GM19452 (cell line): Measurements from ENCODE around the gene CDK18.
"Not testable (repeated sequence)": the region's sequence is repeated elsewhere in the genome, so short reads cannot be mapped to it uniquely, and the experiment has no call there.

Experiments used
- ATAC-seq: cut with Tn5 transposase; IDR thresholded peaks from one replicate; pipeline ENCODE4 v1.9.1; 2021; ENCODE audit not compliant: unreplicated experiment

Gene CDK18

DNA sequence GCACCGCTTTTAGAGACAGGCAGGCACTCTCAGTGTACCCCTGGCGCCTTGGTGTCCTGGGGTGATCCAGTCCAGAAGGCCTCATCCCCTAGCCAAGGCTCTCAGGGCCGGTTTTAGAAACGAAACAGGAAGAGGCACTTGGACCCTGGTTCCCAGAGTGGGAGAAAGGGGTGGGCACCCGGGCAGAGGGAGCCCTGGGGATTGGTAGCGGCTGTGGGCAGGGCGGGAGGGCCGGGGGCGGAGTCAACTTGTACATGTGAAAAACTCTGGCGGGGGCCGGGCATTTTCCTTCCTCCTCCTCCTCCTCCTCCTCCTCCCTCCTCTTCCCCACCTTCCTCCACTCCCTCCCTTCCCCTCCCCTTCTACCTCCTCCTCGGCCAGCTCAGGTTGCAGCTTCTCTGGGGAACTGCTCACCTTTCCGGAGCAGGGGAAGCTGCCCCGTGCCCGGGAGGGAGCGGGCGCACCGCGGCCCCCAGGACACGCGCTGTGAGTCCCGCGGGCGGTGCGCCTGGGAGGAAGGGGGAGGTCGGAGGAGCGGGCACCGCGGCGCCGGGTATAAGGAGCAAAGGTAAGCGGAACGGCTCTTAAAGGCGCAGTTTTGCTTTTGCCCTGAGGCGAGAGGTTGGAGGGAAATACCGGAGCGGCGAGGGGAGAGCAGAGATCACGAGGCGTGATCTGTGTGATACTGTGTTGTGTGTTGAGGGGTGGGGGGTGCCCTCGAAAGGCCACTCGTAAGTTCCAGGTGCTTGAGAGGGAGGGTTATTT lies at the start of gene CDK18:
CDK18 (plus strand) TSS at position 359 of the 765 bp plus-strand sequence. CDS start 18,499 bp downstream, outside the sequence.
- ATAC-seq, result no peak

- no peak for ATAC-seq
Measured at GRCh38 chr1:205454903-205455335, 49.5 kb upstream of the CDK18 start.

GRCh38 chr1:205455581-205456382 lies 48.7 kb upstream of the CDK18 start, which contains the start of gene BLACAT1:
BLACAT1 (minus strand) TSS chr1:205456045.
- ATAC-seq, result no peak

GRCh38 chr1:205456383-205456867 lies 48.0 kb upstream of the CDK18 start:
- no peak for ATAC-seq

DNA sequence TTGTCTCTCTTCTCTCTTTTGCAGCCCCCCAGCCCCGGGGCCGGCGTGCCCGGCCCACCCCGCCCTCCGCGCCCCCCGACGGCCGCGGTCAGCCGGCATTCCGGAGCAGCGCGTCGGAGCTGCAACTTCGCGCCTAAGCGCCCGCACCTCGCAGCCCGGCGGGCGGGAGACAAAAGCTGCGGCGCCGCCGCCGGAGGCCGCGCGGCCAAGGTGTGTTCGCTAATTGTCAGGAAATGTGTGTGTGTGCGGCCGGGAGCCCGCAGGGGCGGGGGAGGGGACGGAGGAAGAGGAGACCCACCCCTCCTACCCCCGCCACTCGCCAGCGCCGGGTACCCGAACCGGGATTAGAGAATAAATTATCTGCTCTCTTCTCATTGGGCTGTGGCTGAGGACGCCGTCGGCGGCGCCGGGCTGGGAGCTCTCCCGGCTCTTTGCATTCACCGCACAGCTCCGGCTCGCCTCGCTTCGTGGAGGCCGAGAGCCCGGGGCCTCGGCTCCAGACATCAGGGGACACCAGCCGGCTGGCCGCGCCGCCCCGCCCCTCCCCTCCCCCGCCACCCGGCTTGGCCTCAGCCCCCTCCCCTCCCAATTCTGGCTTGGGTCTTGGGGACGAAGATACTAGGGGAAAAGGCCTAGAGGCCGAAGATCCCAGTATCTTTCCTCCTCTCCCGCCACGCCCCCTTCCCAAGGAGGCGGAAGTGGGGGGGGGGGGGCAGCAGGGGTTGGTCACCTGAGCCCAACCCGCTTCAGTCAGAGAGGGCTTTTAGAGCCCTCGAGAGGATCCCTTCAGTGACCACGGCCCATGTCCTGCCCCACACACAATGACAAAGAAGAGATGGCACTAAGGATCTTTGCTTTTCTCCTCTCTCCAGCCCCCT lies 47.4 kb upstream of the CDK18 start:
- ATAC-seq, result no peak

DNA sequence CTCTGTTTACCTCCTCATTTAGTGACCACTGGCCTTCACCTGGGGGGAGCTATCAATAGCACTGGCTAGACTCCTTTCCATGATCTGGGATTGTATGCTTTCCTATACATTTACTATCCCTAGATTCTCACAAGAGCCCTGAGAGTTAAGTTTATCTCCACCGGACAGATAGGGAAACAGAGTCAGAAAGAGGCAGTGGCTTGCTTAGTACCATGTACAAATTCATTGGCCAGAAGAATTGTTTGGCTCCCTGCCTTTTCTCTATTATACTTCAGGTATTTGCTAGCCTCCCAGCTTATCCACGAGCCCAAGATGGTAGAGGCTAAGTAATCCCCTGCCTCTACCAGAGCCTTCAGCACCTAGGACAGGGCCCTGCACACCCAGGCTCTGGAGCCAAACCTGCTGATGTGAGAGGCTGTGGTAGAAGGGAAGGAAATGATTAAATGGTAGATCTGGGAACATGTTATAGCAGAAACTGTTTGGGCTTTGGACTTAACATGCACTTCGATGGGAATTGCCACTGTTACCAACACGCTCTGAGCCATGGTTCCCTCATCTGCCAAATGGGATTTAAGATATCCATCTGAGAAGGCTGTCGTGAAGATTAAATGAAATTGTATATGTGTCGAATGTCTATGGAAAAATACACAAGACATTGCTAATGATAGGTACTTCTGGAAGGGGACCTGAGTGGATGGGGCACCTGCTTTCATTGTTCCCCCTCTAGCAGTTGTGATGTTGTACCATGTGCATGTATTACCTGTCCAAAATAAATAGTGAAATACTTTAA lies 45.5 kb upstream of the CDK18 start:
- ATAC-seq, result no peak

DNA sequence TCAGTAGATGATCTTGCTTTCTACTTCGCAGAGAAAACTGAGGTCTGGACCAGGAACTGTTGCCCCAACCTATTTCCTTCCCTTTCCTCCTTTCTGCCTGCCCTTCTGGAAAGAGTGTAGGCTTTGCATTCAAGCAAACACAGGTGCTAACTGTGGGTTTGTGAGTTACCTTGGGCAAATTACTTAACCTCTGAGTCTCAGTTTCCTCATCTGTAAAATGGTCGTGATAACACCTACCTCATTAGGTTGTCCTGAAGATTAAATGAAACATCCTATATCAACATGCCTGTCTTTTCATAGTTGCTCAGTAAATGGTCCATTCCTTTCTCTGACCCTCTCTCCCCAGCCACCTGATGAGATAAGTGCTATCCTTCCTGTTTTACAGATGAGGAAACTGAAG lies 39.1 kb upstream of the CDK18 start:
- ATAC-seq, result no peak

DNA sequence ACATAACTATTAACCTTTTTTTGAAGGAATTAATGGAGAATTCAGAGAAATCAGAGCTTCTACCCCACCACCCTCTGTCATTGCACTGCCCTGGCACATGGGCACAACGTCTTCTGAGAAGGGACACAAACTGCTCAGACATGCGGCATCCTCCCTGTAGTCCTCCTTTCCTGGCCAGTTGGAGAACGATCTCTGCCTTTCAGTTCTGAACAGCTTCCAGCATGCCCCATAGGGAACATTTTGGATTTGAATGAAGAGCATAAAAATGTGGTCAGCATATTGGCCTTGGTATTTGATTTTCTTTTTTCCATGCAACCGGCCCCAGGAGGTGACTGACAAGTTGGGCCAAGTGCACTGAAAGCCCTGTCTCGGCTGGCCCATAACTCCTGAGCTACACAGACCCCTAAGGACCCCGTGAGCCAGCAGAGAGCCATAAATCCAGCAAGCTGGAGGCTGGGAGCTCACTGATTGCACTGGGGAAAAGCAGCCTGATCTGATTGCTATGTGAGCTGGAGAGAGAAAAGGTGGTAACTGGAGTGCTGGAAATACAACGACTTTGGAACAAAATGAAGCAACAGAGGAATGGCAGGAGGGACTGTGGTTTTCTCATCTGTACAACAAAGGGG lies 37.8 kb upstream of the CDK18 start:
- no peak for ATAC-seq

DNA sequence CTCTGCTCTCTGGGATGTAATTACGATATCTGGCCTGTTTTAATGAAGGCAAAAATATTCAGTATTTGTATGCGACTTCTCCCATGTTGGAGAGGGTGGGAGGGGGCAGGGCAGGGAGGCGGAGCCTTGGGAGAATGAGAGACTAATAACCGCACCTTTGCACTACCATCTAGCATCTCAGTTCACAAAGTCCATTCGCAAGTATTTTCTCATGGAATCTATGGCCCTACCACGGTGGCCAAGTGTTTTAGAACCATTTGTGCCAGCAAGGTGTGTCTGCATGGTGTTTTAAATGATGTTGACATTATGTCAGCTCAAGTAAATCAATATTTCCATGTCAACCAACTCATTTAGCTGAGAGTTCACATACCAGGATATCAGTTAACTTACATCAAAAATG lies 34.3 kb upstream of the CDK18 start:
- no peak for ATAC-seq

GRCh38 chr1:205472737-205473441 lies 31.6 kb upstream of the CDK18 start:
- no peak for ATAC-seq

DNA sequence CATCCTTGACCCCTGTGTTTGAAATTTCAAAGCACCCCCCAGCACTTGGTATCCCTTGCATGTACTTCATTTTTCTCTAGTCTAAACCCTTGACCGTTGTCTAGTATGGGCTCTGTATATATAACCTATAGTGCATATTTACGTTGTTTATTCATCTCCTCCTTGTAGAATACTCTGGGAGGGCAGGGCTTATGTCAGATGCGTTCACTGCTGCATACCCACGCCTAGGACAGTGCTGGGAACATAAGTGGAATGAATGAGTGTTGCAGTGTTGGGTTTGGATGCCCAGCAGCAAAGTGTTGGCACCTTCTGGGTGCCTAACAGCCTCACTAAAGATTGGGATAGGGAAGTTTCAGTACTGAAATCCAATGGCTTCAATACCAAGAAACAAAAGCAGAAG lies 31.0 kb upstream of the CDK18 start:
- no peak for ATAC-seq

DNA sequence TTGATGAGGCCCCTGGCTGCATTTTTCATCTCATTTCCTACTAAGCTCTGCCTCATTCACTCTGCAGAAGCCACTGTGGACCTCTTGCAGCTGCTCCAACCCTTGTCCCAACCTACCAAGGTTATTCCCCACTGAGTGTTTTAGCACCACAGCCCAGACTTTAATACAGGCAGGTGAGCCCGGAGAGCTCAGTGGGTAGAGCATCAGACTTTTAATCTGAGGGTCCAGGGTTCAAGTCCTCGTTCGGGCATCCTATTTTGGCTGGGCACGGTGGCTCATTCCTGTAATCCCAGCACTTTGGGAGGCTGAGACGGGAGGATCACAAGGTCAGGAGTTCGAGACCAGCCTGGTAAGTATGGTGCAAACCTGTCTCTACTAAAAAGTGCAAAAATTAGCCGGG lies 30.5 kb upstream of the CDK18 start:
- ATAC-seq, result no peak

DNA sequence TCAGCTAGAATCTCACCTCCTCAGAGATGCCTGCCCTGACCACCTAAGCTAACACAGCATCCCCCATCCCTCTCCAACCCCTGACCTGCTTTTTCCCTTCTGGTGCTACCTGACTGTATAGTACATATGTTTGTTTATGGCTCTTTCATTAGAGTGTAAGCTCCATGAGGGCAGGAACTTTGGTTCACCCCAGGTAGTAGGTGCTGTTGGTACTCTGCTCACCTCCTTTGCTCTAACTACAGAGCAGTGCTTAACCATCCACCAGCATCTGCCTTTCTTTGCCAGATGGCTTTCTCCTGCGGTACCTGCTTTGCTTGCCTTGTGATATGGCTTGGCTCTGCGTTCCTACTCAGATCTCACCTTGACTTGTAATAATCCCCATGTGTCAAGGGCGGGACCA lies 29.9 kb upstream of the CDK18 start:
- no peak for ATAC-seq

DNA sequence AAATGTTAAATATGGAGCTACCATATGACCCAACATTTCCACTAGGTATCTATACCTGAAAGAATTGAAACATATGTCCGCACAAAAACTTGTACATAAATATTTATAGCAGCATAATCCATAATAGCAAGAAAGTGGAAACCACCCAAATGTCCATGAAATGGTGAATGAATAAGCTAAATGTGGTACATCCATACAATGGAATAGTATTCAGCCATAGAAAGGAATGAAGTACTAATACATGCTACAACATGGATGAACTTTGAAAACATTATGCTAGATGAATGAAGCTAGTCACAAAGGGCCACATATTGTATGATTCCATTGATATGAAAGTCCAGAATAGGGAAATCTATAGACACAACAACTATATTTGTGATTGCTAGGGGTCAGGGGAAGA lies 28.6 kb upstream of the CDK18 start:
- no peak for ATAC-seq

- no peak for ATAC-seq
Measured at GRCh38 chr1:205476648-205477047, 27.8 kb upstream of the CDK18 start.

- ATAC-seq, result no peak
Measured at GRCh38 chr1:205477121-205477758, 27.2 kb upstream of the CDK18 start.

GRCh38 chr1:205477759-205478247 lies 26.7 kb upstream of the CDK18 start:
- no peak for ATAC-seq

GRCh38 chr1:205478985-205479384 lies 25.5 kb upstream of the CDK18 start:
- ATAC-seq, result not testable (repeated sequence)
